GM19324 (cell line): Measurements from ENCODE around the gene SCFD2.
"Not testable (repeated sequence)": the region's sequence is repeated elsewhere in the genome, so short reads cannot be mapped to it uniquely, and the experiment has no call there.

ENCODE experiments used
- ATAC-seq: cut with Tn5 transposase; IDR thresholded peaks from one replicate; pipeline ENCODE4 v1.9.1; 2021; ENCODE audit warnings: mild to moderate bottlenecking, moderate library complexity; ENCODE audit not compliant: unreplicated experiment, low FRiP score

The SCFD2 gene

DNA sequence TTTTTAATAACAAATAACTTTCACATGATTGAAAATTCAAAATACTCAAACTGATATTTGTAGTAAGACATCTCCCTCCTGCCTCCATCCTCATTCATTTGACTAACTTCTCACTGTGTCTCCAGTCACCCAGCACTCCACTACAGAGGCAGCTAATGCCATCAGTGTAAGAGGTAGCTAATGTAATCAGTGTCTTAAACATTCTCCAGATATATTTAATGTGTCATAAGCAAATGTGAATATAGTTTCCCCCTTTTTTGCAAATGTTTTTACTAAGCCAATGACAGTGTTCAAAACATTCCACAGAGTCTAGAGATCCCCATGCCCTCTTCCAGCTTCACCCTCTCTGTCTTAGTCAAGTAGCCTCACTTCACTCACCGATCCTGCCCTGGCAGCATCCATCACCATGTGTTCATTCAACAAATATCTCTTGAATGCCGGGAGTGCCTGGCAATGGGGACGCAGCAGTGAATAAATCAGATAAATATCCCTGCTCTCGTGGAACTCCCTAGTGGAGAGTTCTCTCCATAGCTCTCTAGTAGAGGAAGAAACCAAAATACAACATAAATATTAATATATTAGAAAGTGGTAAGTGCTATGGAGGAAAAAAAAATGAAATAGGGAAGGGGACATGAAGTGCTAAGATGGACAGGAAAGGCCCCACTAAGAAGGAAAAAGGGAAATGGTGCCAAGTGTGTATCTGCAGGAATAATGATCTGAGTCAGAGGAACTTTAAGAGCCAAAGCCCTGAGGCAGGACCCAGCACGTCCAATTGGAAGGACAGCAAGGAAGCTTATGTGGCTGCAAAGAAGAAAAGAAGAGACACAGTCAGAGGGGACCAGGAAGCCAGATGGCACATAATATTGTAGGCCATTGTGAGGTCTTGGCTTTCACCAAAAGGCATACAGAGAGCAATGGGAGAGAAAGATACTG lies 18.7 kb downstream of the SCFD2 start:
- no peak for ATAC-seq

DNA sequence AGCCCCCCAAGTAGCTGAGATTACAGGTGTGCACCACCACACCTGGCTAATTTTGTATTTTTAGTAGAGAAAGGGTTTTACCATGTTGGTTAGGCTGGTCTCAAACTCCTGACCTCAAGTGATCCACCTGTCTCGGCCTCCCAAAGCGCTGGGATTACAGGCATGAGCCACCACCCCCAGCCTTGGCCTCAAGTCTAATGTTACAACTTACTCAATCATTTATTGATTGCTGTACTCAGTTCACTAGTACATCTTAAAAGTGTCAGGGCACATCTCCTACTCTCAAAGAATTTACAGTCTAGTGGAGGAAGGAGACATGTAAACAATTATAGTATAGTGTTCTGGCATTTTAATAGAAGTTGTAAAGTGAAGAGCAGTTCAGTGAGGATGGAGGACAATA lies 19.5 kb downstream of the SCFD2 start:
- not testable (repeated sequence) for ATAC-seq

DNA sequence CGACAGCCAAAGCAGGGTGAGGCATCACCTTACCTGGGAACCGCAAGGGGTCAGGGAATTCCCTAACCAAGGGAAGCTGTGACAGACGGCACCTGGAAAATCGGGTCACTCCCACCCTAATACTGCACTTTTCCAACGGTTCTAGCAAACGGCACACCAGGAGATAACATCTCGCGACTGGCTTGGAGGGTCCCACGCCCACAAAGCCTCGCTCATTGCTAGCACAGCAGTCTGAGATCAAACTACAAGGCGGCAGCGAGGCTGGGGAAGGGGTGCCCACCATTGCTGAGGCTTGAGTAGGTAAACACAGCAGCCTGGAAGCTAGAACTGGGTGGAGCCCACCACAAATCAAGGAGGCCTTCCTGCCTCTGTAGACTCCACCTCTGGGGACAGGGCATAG lies 25.7 kb downstream of the SCFD2 start:
- not testable (repeated sequence) for ATAC-seq

DNA sequence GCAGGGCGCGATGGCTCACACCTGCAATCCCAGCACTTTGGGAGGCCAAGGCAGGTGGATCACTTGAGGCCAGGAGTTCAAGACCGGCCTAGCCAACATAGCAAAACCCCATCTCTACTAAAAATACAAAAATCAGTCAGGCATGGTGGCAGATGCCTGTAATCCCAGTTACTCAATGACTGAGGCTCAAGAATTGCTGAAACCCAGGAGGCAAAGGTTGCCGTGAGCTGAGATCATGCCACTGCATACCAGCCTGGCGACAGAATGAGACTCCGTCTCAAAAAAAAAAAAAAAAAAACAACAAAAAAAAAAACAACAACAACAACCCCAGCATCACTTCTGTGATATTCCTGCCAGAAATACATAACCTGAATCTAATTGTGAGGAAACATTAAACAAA lies 30.9 kb downstream of the SCFD2 start:
- ATAC-seq = not testable (repeated sequence)

DNA sequence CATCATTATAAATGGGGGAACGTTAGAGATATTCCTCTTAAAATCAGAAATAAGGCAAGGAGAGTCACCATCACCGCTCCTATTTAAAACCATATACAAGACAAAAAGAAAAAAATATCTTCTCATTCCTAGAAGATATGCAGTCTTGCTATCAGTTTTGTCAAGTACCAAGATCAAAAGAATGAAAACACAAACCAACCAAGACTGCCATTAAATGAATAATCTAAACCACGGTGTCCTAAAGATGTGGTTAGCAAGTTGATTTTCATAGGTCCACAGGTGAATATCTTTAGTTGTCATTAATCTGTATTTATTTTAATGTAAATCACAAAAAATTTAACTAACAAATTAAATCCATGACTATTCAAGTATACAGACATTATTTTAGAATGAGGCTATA lies 39.3 kb downstream of the SCFD2 start:
- no peak for ATAC-seq

DNA sequence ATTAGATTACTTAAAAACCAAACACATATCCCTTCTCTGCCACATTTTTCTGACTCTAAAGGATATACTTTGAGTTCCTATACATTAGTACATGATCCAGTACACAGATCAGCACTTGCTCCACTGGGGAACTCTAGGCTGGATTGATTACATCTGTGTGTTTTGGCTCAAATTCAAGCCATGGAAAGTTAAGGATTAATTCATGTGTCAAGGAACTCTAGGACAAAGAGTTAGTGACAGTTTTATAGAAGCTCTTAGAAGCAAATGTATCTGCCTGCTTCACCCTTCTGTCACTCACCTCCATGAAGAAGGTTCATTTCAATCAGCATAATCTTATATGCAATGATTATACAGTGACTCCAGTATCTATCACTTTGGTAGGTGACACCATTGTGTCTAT lies 43.2 kb downstream of the SCFD2 start:
- ATAC-seq = no peak

DNA sequence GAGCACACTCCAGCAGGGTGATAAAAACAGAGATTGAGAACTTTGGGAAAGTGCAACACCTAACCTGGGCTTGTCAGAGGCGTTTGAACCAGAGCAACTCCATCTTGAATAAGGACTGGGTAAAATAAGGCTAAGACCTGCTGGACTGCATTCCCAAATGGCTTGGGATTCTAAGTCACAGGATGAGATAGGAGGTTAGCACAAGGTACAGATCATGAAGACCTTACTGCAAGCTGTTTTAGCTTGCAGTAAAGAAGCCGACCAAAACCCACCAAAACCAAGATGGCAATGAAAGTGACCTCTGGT lies 43.9 kb downstream of the SCFD2 start:
- no peak for ATAC-seq

DNA sequence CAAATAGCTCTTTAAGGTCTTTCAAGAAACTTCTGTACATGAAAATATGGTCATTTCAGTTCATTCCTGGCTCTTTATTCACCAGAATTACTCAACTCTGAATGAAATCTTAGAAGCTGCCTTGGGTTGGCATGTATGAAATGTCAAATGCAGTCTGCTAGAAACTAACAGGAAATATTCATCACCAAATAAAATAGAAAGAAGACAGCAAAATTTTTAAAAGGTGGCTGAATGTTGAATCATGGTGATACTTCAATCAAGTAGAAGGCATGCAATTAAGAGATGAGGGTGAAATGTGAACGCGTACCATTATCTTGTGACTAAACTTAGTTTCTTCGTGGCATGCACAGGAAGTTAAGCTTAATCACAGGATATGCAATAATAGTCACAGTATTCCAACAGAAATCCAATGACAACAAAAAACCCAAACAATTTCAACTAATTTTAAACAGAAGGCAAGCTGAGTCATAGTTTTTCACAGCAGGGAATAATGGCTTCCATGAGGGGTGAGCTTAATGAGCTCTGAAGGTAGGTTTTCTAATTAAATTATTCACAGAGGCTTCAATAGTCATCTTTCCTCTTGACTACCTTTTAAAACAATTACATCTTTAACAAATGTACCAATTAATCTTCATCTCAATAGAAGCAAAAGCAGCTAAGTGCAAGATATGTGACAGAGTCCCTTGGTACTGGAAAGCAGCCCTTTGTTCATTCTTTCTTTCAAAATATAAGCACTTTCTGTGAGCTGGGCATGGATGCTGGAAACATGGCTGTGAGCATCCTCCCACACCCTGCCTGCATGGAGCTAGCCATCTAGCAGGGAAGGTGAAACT lies 44.5 kb downstream of the SCFD2 start:
- ATAC-seq = no peak

DNA sequence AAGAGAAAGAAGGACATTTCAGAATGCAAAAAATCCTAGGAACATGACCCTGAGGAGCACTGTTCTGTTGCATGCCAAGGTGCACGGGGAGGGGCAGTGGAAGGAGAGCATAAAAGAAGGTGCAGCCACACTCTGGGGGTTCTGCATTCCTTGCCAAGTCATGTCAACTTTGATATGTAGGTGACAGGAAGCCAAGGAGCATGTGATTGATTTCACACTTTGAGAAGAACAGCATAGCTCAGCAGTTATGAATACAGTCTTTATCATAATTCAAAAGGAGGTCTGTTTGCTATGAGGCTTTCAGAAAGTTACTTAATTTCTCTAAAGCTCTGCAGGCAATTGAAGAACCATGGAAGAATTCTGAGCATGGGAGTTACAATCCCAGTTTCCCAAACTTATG lies 50.6 kb downstream of the SCFD2 start:
- ATAC-seq = no peak

DNA sequence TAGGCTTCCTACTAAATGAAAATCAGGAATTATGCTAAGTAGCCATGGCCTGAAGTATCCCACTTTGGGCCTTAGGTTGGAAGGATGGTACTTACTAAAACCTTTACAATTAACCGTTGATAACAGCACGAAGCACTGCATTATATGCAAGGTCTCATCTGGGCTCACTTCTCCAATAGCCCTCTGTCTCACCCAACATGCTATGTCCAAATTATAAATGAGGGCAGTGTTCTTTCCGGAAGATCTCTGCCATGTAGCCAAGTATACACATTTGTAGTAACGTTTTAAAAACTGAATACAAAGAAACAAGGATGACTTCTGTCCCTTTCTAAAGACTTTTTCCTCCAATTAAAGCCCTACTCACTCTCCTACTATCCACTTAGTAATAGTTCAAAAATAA lies 51.6 kb downstream of the SCFD2 start:
- no peak for ATAC-seq

DNA sequence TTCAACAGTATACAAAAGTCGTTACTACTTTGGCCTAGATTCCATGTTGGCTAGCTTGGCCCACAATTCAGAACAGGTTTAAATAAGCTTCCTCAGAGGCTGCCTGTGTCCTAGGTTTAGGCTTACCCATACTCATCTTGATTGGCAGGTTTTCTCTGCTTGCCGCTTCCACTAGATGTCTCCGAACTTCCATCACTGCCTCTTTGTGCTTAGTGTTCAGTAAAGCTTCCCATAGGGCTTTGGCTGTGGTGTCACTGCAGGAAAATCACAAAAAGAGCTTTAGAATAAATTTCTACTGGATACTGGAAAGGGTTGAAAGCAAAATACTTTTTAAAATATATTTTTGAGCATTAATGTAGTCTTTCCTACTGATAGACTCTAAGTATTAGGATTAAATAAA lies 52.4 kb downstream of the SCFD2 start:
- ATAC-seq = no peak

DNA sequence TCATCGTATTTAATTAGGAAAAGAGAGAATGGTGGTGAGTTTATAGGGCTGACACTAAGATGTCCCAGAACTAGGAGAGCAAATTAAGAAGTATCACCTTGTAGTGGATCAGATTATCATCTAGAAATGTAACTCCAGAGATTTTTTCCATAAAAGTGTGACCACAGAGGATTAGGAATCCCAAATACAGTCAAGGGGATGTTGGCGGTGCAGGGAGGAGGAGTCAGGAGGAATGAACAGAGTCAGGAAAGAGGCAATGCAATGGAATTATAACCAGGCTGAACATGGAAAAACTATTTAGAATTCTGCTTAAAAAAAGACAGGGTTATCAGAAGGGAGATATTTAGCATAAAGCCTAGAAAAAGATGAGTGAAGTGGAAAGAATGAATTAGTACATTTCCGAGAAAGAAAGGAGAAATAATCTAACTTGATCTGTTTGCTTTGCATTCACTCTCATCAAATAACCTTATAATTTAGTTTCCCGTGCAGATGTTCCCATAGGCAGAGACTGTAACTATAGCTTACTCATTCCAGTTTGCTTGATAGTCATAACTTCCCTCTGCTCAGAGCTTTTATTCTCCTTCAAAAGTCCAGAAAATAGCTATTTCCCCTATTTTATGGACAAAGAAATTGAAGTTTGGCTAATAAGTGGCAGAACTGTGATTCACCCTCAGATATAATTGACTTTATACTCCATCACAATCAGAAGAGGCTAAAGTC lies 56.4 kb downstream of the SCFD2 start:
- no peak for ATAC-seq

DNA sequence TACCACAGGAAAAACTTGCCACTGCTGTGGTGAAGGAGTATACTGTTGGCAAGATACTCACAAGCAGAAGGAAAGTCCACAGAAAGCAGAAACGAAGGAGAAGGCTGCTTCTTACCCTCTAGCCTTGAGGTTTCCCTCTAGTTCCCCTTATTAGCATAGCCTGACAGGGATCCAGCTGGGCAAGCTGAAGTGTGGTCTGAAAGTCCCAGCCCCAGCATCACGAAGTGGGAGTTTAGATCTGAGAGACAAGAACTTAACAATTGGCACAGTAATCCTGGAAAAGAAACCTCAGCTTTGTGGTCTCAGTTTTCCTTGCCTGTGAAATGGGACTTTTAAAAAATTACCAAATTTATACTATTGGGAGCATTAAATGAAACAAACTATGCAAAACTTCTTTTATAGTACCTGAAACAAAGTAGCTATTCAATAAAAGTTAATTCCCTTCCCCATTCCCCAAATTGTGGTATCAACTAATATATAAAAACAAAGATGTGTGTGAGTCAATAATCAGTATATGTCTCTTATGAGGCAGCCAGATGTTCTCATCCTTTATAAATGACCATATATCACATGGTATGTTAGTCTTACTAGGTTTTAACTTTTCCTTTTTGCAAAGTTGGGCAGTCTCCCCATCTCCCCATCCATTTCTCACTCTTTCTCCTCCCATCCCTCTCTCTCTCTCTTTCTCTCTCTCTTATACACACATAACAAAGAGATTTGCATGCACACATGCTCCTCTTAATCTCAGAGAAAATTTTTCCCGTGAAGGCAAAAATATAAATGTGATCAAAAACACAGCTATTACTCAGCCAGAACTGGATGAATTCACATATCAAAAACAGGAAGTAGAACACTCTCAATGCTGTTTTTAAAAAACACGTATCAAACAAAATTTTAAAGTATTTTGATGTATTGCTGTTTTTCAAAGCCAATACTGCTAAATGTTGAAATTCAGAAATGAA lies 57.8 kb downstream of the SCFD2 start:
- ATAC-seq = no peak

DNA sequence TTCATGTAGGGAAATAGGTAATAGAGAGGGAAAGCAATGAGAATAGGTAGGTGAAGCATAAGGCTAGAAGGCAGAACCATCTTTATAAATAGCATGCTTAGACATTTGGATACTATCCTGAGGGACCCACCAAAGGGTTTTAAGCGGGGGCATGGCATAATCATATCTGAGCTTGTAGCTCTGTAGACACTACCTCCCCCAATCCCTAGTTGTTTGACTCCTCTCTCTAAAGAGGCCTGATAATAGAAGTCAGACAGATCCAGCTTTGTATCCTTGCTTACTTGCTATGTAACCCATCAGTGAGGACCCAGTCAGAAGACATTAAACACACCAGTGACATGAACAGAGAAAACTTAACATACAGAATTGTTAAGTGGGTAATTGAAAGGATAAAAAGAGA lies 58.7 kb downstream of the SCFD2 start:
- ATAC-seq = no peak

DNA sequence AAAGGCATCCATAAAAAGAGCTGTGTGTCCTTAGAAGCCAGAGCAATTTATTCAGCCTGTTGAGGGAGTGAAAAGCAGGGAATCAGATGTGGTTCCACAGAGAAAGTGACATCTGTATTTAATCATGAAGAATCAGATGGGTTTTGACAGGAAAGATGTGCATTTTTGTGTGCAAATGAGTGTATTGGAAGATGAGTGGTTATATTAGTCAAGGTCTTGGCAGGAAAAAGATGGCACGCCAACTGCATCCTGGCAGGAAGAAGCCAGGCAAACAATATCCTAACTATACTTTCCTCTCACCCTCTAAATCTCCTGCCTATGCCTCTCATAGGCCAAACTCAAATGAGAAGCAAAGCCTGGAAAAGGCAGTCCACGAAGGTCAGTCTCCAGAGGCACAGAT lies 59.1 kb downstream of the SCFD2 start:
- ATAC-seq = no peak

DNA sequence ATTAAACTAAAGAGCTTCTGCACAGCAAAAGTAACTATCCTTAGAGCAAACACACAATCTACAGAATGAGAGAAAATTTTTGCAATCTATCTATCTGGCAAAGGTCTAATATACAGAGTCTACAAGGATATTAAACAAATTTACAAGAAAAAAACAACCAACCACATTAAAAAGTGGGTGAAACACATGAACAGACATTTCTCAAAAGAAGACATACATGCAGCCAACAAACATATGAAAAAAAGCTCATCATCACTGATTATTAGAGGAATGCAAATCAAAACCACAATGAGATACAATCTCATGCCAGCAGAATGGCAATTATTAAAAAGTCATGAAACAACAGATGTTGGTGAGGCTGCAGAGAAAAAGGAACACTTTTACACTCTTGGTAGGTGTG lies 73.7 kb downstream of the SCFD2 start:
- not testable (repeated sequence) for ATAC-seq

DNA sequence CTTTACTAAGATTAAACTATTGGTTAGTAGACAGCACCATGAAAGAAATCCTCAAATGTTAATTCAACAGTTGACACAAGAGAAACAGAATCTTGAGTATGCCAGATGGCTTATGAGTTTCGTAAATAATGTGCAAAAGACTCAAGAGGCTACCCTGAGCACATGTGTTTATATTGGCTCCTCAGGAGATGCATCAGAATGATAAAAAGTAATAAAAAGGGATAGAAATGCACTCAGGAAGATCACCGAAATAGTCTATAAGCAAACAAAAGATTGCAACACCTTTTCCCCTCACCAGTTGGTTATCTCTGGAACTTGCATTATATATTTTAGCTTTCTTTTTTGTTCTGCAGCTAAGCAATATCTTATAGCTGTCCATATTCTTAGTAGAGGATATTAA lies 84.4 kb downstream of the SCFD2 start:
- no peak for ATAC-seq

DNA sequence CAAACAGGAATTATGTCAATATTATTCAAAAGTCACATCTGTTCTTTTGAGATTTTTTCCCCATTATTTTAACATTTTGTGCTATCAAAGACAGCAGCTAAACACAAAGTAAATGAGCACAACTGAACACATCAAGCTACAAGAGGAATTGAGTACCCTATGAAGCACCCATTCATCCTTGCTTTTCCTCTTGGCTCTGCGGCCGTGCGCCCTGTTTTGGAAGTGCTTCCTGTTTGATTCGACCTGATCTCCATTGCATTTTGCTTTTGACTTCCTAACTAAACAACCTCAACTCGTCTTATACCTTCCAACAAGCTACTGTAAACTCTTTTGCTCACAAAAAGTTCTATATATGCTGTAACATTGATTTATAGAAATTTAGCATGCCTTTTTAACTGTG lies 85.0 kb downstream of the SCFD2 start:
- no peak for ATAC-seq

DNA sequence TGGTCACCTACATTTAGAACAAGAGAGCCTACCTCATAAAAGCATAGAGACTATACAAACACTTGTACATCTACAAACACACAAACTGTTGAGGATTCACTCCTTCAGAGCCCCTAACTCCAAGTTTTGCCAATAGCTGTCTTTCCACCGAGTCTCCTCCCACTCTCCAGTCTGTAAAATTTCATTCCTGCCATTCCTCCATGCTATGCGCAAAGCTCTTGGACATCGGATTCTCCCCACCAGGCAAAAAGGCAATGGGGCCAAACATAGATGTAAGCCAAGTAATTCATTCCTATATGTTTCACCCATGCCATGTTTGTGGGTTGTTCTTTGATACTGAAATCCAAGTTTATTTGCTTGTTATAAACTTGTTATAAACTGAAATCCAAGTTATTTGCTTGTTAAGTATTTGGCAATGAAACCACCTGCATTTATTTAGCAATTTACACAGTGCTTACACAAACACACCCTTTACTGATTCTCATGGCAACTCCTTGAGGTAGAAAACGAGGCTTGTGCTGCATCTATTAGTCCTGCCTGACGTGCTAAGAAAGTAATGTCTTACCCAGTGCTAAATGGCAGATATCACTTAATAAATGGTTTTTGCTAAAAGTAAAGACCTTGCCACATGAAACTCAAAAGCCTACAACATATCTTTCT lies 91.1 kb downstream of the SCFD2 start:
- ATAC-seq = no peak

DNA sequence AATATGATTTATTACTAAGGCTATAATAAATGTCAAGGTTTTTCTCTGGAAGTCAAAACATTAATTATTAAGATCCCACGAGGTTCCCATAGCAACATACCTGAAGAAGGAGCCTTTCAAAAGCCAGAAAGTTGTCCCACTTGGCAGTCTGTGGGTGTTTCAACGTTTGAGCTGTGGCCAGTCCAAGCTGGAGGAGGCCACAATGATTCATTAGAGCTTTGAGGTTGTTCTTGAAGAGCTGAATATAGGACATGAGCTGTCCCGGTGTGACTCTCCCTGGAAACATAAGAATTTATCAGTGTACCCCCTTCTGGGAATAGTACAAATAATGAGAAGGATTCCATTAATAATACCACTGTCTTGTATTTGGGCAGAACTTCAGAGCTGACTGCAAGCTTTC lies 92.1 kb downstream of the SCFD2 start:
- ATAC-seq = no peak
